LNCAP (cell line): Measurements from ENCODE around the gene MYL4.

ENCODE experiments used
- TF ChIP-seq, protein P1 (sequence below): fragments of 450-650 bp; IDR thresholded peaks from 2 replicates; pipeline ENCODE4 v1.5.1; 2017; ENCODE audit warnings: mild to moderate bottlenecking

MYL4 gene

DNA sequence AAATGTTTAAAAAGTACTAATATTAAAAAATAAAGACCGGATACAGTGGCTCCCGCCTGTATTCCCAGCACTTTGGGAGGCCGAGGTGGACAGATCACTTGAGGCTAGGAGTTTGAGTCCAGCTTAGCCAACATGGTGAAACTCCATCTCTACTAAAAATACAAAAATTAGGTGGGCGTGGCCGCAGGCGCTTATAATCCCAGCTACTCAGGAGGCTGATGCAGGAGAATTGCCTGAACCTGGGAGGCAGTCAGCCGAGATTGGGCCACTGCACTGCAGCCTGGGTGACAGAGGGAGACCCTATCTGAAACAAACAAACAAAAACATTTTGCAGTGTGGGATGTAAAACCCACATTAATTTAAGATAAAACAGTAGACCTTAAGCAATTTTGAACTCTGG, 31.9 kb upstream of the MYL4 start:
- TF ChIP-seq, protein P1, sequence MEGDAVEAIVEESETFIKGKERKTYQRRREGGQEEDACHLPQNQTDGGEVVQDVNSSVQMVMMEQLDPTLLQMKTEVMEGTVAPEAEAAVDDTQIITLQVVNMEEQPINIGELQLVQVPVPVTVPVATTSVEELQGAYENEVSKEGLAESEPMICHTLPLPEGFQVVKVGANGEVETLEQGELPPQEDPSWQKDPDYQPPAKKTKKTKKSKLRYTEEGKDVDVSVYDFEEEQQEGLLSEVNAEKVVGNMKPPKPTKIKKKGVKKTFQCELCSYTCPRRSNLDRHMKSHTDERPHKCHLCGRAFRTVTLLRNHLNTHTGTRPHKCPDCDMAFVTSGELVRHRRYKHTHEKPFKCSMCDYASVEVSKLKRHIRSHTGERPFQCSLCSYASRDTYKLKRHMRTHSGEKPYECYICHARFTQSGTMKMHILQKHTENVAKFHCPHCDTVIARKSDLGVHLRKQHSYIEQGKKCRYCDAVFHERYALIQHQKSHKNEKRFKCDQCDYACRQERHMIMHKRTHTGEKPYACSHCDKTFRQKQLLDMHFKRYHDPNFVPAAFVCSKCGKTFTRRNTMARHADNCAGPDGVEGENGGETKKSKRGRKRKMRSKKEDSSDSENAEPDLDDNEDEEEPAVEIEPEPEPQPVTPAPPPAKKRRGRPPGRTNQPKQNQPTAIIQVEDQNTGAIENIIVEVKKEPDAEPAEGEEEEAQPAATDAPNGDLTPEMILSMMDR = no peak

DNA sequence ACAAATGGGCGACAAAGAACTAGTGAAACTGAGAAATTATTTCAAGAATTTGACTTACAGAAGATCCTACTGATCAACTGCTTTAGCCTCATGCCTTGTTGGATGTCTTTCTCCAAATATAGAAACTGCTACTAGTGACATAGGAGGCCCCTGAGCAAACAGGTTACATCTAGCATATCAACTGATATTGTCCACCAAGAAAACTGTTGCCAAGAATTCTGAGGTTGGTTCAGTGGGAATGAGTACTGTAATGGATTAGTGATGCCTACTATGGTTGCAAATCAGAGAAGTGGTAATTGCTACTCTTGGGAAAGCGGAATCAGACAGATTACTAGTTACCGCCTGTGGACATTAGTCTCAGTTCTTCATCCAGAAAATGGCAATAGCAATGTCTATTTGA, 30.0 kb upstream of the MYL4 start:
- TF ChIP-seq, protein P1 = no peak

DNA sequence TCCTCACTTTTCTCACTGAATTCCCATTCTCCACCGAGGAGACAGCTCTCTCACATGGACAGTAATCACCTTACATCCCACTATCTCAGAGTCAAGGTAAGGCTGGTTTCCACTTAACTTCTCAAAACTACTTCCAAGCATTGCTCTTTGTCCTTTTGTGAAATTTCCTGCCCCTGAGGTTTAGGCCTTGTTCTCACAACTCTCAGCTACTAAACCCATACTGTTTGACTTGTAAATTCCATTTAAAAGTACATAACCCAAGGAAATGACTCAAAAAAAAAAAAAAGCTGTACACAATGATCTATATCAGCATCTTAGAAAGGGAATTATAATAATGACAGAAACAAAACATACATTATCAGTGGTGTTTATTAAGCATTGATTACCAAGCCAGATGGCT, 28.8 kb upstream of the MYL4 start:
- TF ChIP-seq, protein P1 = no peak

DNA sequence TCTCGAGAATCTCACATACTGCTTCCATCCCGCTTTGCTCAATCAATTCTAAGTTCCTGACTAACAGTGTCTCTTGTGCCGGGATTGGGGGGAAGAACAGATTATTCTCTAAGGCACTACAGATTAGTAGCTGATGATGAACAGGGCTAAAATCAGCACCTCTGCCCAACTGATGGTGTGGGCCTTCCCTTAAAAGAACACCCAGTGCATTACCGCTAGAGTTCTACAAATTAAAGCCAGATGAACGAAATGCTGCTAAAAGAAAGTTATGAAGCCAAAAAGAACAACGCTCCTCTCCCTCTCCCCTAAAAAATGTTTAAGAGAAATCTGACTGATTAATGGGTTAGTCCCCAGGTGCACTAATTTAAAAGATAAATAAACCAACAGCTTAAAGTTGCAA, 24.5 kb upstream of the MYL4 start:
- TF ChIP-seq, protein P1 = no peak

DNA sequence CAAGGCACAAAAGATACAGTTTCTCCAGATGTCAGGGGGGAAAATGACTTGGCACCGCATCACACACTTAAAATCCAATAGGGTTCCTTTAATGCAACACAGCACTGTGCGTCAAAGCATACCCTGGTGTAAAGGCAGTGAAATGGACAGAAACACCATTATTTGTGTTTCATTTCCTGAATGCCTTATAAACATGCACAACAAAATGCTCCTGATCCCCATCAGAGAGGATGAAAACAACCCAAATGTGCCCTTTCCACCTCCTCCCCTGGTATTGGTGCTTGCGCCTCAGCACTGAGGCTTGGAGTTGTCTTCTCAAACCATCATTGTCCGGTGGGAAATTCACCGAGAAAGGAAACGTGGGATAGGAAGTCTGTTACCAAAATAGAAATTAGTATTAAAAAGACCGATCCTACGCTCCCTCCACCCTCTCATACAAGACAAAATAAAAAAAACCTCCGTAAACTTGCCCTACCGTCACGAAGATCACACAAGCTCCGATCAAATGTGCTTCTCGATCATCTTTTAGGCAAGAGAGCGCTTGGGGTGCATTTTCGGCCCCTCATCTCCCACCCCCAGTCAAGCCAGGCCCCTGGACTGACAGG, 20.8 kb upstream of the MYL4 start:
- TF ChIP-seq, protein P1 = no peak

DNA sequence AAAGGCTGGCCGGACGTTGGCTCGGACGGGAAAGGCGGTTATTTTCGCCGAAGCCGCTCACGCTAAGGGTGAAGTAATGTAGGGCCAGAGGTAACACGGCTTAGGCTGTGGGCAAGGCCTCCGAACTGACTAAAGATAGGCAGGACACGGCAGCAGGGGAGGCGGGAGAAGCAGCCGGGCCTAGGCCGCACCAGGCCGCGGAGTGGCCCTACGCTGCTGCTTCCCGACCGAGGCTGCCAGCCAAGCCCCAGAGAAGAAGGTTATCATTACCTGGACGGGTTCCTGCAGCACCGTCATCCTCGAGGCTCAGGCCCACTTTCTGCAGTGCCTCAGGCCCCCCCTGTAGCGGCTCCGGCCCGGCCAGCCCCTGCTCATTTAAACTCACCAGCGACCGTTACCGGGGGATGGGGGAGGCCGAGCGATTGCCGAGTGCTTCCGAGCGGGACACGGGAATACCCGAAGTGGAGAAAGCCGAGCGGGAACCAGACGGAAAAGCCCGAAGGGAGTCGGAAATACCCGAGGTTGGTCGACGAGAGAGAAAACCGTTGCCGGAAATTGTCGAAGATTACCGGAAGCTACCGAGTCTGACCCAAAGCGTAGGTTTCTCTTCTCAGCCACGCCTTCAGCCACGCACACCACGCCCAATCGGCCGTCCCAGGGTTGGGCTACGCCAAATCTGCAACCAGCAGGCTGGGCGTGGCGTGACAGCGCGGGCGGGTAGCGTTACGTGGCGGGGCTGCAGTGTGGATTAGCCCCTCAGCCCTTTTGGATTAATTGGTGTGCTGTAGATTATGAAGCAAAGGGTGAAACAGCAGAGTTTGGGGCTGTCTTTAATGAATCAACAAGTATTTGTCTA, 20.0 kb upstream of the MYL4 start, which contains the start of gene CDC27:
Gene CDC27 (minus strand): TSS at position 420 of the 856 bp plus-strand sequence. CDS start 123 bp downstream, at position 297.
- TF ChIP-seq, protein P1 = no peak

DNA sequence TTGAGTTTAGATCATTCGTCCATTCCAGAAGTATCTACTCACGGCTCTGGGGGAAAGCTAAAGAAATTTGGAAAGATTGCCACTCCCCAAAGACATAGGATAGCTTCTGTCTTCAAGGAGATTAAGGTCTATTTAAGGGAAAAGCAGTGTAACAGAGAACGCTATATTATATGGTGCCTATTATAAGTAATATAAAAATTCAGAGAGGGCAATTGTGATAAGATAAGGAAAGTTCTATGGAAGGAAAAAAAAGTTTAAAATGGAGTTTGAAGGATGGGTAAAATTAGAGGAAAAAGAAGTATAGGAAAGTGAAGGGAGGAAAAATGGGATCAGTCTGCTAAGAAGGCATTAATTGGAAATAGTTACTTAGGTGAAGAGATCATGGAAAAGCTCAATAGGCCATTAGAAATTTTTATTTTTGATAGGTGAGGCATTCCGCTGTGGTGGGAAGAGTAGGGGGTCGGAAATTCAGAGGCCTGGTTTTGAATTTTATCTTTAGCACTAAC, 19.4 kb upstream of the MYL4 start:
- TF ChIP-seq, protein P1 = no peak
